NCI-H345 (cell line): ENCODE results near the gene NBPF3.
"Not testable (repeated sequence)": the region's sequence is repeated elsewhere in the genome, so short reads cannot be mapped to it uniquely, and the experiment has no call there.

Source experiments
- DNase-seq: peaks from one replicate; lab custom pipeline; 2025; lab: John Stamatoyannopoulos, UW

The NBPF3 gene

GRCh38 chr1:21438646-21439312 lies 1.2 kb upstream of the NBPF3 start:
- not testable (repeated sequence) for DNase-seq

- no peak for DNase-seq
Observed at GRCh38 chr1:21439345-21439720, 604 bp upstream of the NBPF3 start.

- not testable (repeated sequence) for DNase-seq
Observed at GRCh38 chr1:21440630-21441125, 741 bp downstream of the NBPF3 start.

GRCh38 chr1:21446647-21447046 lies 6.7 kb downstream of the NBPF3 start:
- DNase-seq = not testable (repeated sequence)

GRCh38 chr1:21447311-21447710 lies 7.4 kb downstream of the NBPF3 start:
- no peak for DNase-seq

GRCh38 chr1:21449906-21450305 lies 10.0 kb downstream of the NBPF3 start:
- no peak for DNase-seq

GRCh38 chr1:21451212-21451611 lies 11.3 kb downstream of the NBPF3 start:
- DNase-seq = no peak

GRCh38 chr1:21451981-21452411 lies 12.1 kb downstream of the NBPF3 start:
- DNase-seq = no peak

- not testable (repeated sequence) for DNase-seq
Observed at GRCh38 chr1:21453964-21454614, 14.2 kb downstream of the NBPF3 start.

- DNase-seq = not testable (repeated sequence)
Observed at GRCh38 chr1:21454904-21455303, 15.0 kb downstream of the NBPF3 start.

GRCh38 chr1:21457654-21458053 lies 17.7 kb downstream of the NBPF3 start:
- no peak for DNase-seq

GRCh38 chr1:21465127-21465526 lies 25.2 kb downstream of the NBPF3 start:
- not testable (repeated sequence) for DNase-seq

GRCh38 chr1:21467946-21468345 lies 28.0 kb downstream of the NBPF3 start:
- not testable (repeated sequence) for DNase-seq

GRCh38 chr1:21468599-21468998 lies 28.7 kb downstream of the NBPF3 start:
- no peak for DNase-seq

- DNase-seq = no peak
Observed at GRCh38 chr1:21469581-21469980, 29.6 kb downstream of the NBPF3 start.

- no peak for DNase-seq
Observed at GRCh38 chr1:21472861-21473260, 32.9 kb downstream of the NBPF3 start.

- DNase-seq = no peak
Observed at GRCh38 chr1:21478356-21478755, 38.4 kb downstream of the NBPF3 start.

GRCh38 chr1:21483881-21484280 lies 43.9 kb downstream of the NBPF3 start:
- not testable (repeated sequence) for DNase-seq

- DNase-seq = no peak
Observed at GRCh38 chr1:21489146-21489545, 49.2 kb downstream of the NBPF3 start.

- DNase-seq = no peak
Observed at GRCh38 chr1:21490774-21491487, 51.0 kb downstream of the NBPF3 start.

GRCh38 chr1:21491488-21492355 lies 51.8 kb downstream of the NBPF3 start:
- peak; percentile 89 for DNase-seq

GRCh38 chr1:21492356-21492625 lies 52.4 kb downstream of the NBPF3 start:
- DNase-seq = peak; percentile 48
